GM12864 (cell line): ENCODE measurements around the gene IFT80.

Experiments used
- DNase-seq: peaks from one replicate; pipeline ENCODE4 v3.0.0-alpha.2; 2011; ENCODE audit warnings: low read depth
- H3K4me3 ChIP-seq: 2 replicates; pipeline ENCODE4 v1.5.1; 2011; ENCODE audit warnings: mild to moderate bottlenecking, low read depth, low read length, control low read depth
- CTCF ChIP-seq: IDR thresholded peaks from 2 replicates; pipeline ENCODE4 v1.5.1; 2011; ENCODE audit warnings: low read depth, mild to moderate bottlenecking, moderate library complexity, low read length, control low read depth, inconsistent platforms; ENCODE audit errors: missing control alignments

Gene IFT80

DNA sequence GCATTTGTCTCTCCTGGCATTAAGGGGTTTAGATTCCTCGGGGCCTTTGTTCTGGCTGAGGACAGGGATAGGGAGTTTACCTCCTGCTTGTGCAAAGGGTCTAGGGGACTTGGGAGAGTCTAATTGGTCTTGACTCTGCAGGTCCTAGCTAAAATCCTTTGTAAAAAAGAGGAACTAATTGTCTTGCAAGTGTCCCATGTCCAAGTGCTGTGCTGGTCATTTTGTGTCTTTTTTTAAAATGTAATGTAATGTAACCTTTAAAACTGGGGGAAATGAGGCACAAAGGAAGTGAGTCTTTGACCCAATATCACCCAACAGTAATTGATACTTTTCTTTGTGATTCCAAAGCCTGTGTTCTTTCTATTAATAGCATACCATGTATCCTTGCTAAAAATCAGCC, 188.7 kb downstream of the IFT80 start:
- no peak overlapping the region for H3K4me3 ChIP-seq
- no peak for DNase-seq
- TF ChIP-seq CTCF = no peak
